Esophagus (tissue), 2 donors: ENCODE measurements around the gene ARAP1. TPM values are rescaled to one million over a fixed set of nuclear protein-coding genes. Genes with fewer than 3 reads are reported as not detected.
A peak's percentile ranks its signal among the peaks of the same experiment; 100 is the strongest.

Source experiments
- H3K27ac ChIP-seq, 2 donors: one replicate each; pipeline ENCODE4 v1.5.1; 2013; ENCODE audit warnings: low read depth in 2 of 2, mild to moderate bottlenecking in 2 of 2, inconsistent platforms in 1 of 2, low read length in 1 of 2, moderate library complexity in 1 of 2
- H3K27me3 ChIP-seq, 2 donors: one replicate each; pipeline ENCODE4 v1.6.1; 2013; ENCODE audit warnings: low read length in 2 of 2, control low read depth in 1 of 2, mild to moderate bottlenecking in 1 of 2; ENCODE audit not compliant: insufficient read depth in 2 of 2, control insufficient read depth in 1 of 2
- H3K36me3 ChIP-seq, 2 donors: one replicate each; pipeline ENCODE4 v1.6.1; 2013; ENCODE audit warnings: low read length in 1 of 2; ENCODE audit not compliant: control insufficient read depth in 2 of 2, insufficient read depth in 2 of 2
- H3K4me1 ChIP-seq, 2 donors: one replicate each; pipeline ENCODE4 v1.6.1; 2013; ENCODE audit warnings: low read length in 1 of 2; ENCODE audit not compliant: control insufficient read depth in 2 of 2, insufficient read depth in 2 of 2
- H3K4me3 ChIP-seq, 2 donors: one replicate each; pipeline ENCODE4 v1.5.1; 2013; ENCODE audit warnings: low read length in 2 of 2, mild to moderate bottlenecking in 2 of 2, low read depth in 1 of 2, moderate library complexity in 1 of 2
- H3K9me3 ChIP-seq, 2 donors: one replicate each; pipeline ENCODE4 v1.6.1; 2013; ENCODE audit warnings: mild to moderate bottlenecking in 2 of 2, low read depth in 1 of 2, low read length in 1 of 2, moderate library complexity in 1 of 2; ENCODE audit not compliant: control insufficient read depth in 2 of 2, insufficient read depth in 1 of 2
- WGBS, 2 donors: extraction: QIAGEN DNeasy Blood & Tissue Kit; methylation state at CpG; one replicate each; pipeline ENCODE4 v1.1.7; 2013; 5-methylcytosine and 5-hydroxymethylcytosine counted together
- polyA plus RNA-seq, 2 donors: library from polyadenylated mRNA; stranded (reverse); fragments of 200-250 nt; gene quantifications; one replicate each; pipeline ENCODE4 v1.2.3, GENCODE V29; 2013
- donor health status: healthy with polysubstance abuse.
- donor health status: Bipolar disorder and iron deficiency.

The ARAP1 gene
- polyA plus RNA-seq, 2 donors, result 28.4 to 45.3 TPM

- no peaks in the 10 kb centered on the region for H3K27me3 ChIP-seq
- no peak overlapping the region for H3K4me3 ChIP-seq
- peaks cover under 1 to 7% of the 10 kb centered on the region in 2 donors for H3K4me1 ChIP-seq
- H3K27ac ChIP-seq, result no peak overlapping the region
- no peaks in the 10 kb centered on the region for H3K36me3 ChIP-seq
- no peaks in the 10 kb centered on the region for H3K9me3 ChIP-seq
- 68 to 78% methylated on average over 16 of the region's 16 CpGs for WGBS, 2 donors
Measured at GRCh38 chr11:72787216-72788104, 35.3 kb upstream of the ARAP1 start.

- 68 to 70% methylated on average over 8 of the region's 8 CpGs for WGBS, 2 donors
- no peak overlapping the region for H3K27ac ChIP-seq
- H3K27me3 ChIP-seq, result no peaks in the 10 kb centered on the region
- no peaks in the 10 kb centered on the region for H3K36me3 ChIP-seq
- H3K4me1 ChIP-seq, result peaks cover 3 to 12% of the 10 kb centered on the region in 2 donors
- H3K4me3 ChIP-seq, result no peak overlapping the region
- H3K9me3 ChIP-seq, result no peaks in the 10 kb centered on the region
Measured at GRCh38 chr11:72786305-72787215, 34.4 kb upstream of the ARAP1 start.

GRCh38 chr11:72784662-72785061 lies 32.5 kb upstream of the ARAP1 start:
- H3K9me3 ChIP-seq, result no peaks in the 10 kb centered on the region
- H3K4me1 ChIP-seq, result peaks cover 12 to 25% of the 10 kb centered on the region in 2 donors
- 82 to 83% methylated on average over 10 of the region's 10 CpGs for WGBS, 2 donors
- H3K27ac ChIP-seq, result no peak overlapping the region
- H3K27me3 ChIP-seq, result no peaks in the 10 kb centered on the region
- H3K4me3 ChIP-seq, result no peak overlapping the region
- H3K36me3 ChIP-seq, result no peaks in the 10 kb centered on the region

GRCh38 chr11:72783144-72783905 lies 31.1 kb upstream of the ARAP1 start:
- no peaks in the 10 kb centered on the region for H3K27me3 ChIP-seq
- no peak overlapping the region for H3K4me3 ChIP-seq
- WGBS, 2 donors, result 74 to 92% methylated on average over 2 of the region's 2 CpGs
- H3K4me1 ChIP-seq, result peaks cover 14 to 29% of the 10 kb centered on the region in 2 donors
- no peaks in the 10 kb centered on the region for H3K36me3 ChIP-seq
- no peak overlapping the region for H3K27ac ChIP-seq
- no peaks in the 10 kb centered on the region for H3K9me3 ChIP-seq

- H3K4me1 ChIP-seq, result peaks cover 14 to 31% of the 10 kb centered on the region in 2 donors
- 34 to 45% methylated on average over 14 of the region's 14 CpGs for WGBS, 2 donors
Measured at GRCh38 chr11:72782081-72782920, 30.1 kb upstream of the ARAP1 start.

GRCh38 chr11:72781313-72782080 lies 29.3 kb upstream of the ARAP1 start:
- H3K27me3 ChIP-seq, result no peaks in the 10 kb centered on the region
- 1 to 3% methylated on average over 32 to 89 of the region's 89 CpGs for WGBS, 2 donors
- H3K27ac ChIP-seq, result peak overlapping the region in 1 of 2 donors; percentile 63
- no peaks in the 10 kb centered on the region for H3K9me3 ChIP-seq
- H3K4me1 ChIP-seq, result peaks cover 15 to 37% of the 10 kb centered on the region in 2 donors
- H3K36me3 ChIP-seq, result peaks cover 0 to 3% of the 10 kb centered on the region in 2 donors
- H3K4me3 ChIP-seq, result peak overlapping the region; percentile 71 to 82

More at GRCh38 chr11:72782081-72782920, 30.1 kb upstream of the ARAP1 start:
- no peaks in the 10 kb centered on the region for H3K36me3 ChIP-seq
- H3K4me3 ChIP-seq, result peak overlapping the region in 1 of 2 donors; percentile 82
- no peaks in the 10 kb centered on the region for H3K27me3 ChIP-seq
- no peaks in the 10 kb centered on the region for H3K9me3 ChIP-seq
- H3K27ac ChIP-seq, result no peak overlapping the region

- WGBS, 2 donors, result 14 to 22% methylated on average over 17 of the region's 17 CpGs
- Histone ChIP-seq H3K4me1 (peaks cover 17 to 35% of the 10 kb centered on the region in 2 donors), H3K9me3 (no peaks in the 10 kb centered on the region), H3K27ac (peak overlapping the region in 1 of 2 donors; percentile 59), H3K27me3 (no peaks in the 10 kb centered on the region), H3K4me3 (peak overlapping the region; percentile 71 to 82), H3K36me3 (peaks cover 0 to 3% of the 10 kb centered on the region in 2 donors)
Measured at GRCh38 chr11:72781063-72781312, 28.8 kb upstream of the ARAP1 start.

GRCh38 chr11:72780296-72781062 lies 28.3 kb upstream of the ARAP1 start:
- peak overlapping the region in 1 of 2 donors; percentile 59 for H3K27ac ChIP-seq
- no peaks in the 10 kb centered on the region for H3K27me3 ChIP-seq
- no peaks in the 10 kb centered on the region for H3K9me3 ChIP-seq
- peaks cover 17 to 37% of the 10 kb centered on the region in 2 donors for H3K4me1 ChIP-seq
- peak overlapping the region; percentile 71 to 82 for H3K4me3 ChIP-seq
- H3K36me3 ChIP-seq, result peaks cover 0 to 3% of the 10 kb centered on the region in 2 donors
- 46 to 65% methylated on average over 10 of the region's 10 CpGs for WGBS, 2 donors
